IPS-20b (cell line): Measurements from ENCODE around the gene PSMC2.
A peak's percentile ranks its signal among the peaks of the same experiment; 100 is the strongest.

Experiments
- H3K27ac ChIP-seq: one replicate; pipeline ENCODE4 v1.5.1; 2013; ENCODE audit warnings: low read length
- H3K27me3 ChIP-seq: 2 replicates; pipeline ENCODE4 v1.6.1; 2013; ENCODE audit warnings: mild to moderate bottlenecking, low read length, inconsistent platforms; ENCODE audit not compliant: insufficient read depth
- H3K36me3 ChIP-seq: 2 replicates; pipeline ENCODE4 v1.6.1; 2013; ENCODE audit warnings: low read depth, mild to moderate bottlenecking, inconsistent platforms, low read length, moderate library complexity; ENCODE audit not compliant: insufficient read depth
- H3K4me1 ChIP-seq: 2 replicates; pipeline ENCODE4 v1.6.1; 2013; ENCODE audit warnings: mild to moderate bottlenecking, control low read depth, inconsistent platforms, low read length, moderate library complexity; ENCODE audit not compliant: insufficient read depth
- H3K4me3 ChIP-seq: 2 replicates; pipeline ENCODE4 v1.5.1; 2013; ENCODE audit warnings: mild to moderate bottlenecking, low read length, inconsistent platforms
- H3K9ac ChIP-seq: 2 replicates; pipeline ENCODE4 v1.6.1; 2013; ENCODE audit warnings: low read depth, mild to moderate bottlenecking, inconsistent platforms, low read length, moderate library complexity
- H3K9me3 ChIP-seq: 2 replicates; pipeline ENCODE4 v1.6.1; 2013; ENCODE audit warnings: mild to moderate bottlenecking, low read depth, low read length, inconsistent platforms; ENCODE audit not compliant: insufficient read depth

PSMC2 gene

DNA sequence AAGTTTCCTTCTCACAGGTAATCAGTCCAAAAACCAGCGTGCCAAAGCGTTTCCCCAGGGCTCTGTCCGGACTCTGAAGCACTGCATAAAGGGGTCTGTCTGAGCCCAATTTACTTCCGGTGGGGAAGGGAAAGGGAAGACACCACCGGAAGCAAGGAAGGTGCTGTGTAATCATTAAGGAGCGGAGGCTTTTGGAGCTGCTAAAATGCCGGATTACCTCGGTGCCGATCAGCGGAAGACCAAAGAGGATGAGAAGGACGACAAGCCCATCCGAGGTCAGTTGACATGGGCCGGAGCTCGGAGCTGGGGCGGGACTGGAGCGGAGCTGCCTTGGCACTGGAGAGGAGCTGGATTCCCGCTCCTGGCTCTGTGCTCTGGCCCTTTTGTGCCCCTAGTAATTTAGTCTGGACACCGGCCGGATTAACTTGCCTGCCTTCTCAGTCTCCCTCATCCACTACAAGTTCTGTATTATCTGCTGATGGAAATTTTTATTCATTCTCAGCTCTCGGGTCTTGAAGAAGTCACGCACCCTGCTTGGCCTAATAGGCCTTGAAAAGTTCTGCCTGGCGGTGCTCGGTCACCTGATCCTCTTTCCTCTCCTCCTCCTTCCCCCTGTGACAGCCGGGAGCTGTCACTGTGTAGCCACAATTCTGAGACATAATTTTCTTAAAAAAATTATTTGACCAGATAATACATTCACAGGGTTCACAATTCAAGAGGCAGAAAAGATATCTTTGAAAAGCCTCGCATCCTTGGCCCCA is at the start of gene PSMC2:
Gene PSMC2 (plus strand): TSS at position 137 of the 761 bp plus-strand sequence. CDS start 69 bp downstream, at position 206.
- H3K4me3 ChIP-seq: peak within 1 kb of the TSS; percentile 89
- H3K9me3 ChIP-seq: no peaks in the 10 kb centered on the region
- no peaks in the 10 kb centered on the region for H3K27me3 ChIP-seq
- H3K27ac ChIP-seq: peak within 1 kb of the TSS; percentile 67
- peaks cover 20% of the 10 kb centered on the region for H3K36me3 ChIP-seq
- peak within 1 kb of the TSS; percentile 92 for H3K9ac ChIP-seq
- peaks cover 2% of the 10 kb centered on the region; the same call in 1 of the 2 replicates for H3K4me1 ChIP-seq

DNA sequence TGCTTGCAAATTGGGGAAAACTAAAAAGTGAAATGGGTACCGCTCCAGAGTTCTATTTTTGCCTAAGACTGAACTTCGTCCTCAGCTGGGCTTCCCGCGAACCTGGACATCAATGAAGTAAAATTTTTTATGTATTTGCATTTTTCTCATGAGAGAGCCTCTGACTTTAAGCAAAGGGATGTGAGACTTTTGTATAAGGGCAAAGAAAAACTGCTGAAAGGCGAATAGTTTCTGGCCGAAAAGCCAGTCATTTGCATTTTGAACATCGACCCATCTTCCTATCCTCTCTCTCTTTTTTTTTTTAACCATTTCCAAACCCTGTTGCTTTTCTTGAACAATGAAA is 49.6 kb upstream of the PSMC2 start:
- Histone ChIP-seq H3K27ac (no peak overlapping the region), H3K9me3 (no peaks in the 10 kb centered on the region), H3K36me3 (peaks cover 43% of the 10 kb centered on the region)

DNA sequence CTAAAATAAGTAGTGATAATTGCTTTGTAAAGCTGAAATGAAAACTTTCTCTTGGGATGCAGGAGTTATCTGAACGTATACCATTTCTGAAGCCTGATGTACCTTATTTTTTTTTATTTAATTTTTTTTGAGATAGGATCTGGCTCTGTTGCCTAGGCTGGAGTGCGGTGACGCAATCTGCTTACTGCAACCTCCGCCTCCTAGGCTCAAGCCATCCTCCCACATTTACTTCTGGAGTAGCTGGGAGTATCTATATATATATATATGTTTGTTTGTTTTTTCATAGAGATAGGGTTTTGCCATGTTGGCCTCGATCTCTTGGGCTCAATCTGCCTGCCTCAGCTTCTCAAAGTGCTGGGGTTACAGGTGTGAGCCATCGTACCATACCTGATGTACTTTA is 47.8 kb upstream of the PSMC2 start:
- no peaks in the 10 kb centered on the region for H3K27me3 ChIP-seq
- H3K4me3 ChIP-seq: no peak overlapping the region
- peaks cover 61% of the 10 kb centered on the region for H3K36me3 ChIP-seq
- no peaks in the 10 kb centered on the region for H3K9me3 ChIP-seq
- no peak overlapping the region for H3K9ac ChIP-seq
- H3K4me1 ChIP-seq: peaks cover 7% of the 10 kb centered on the region; the same call in 1 of the 2 replicates
- H3K27ac ChIP-seq: no peak overlapping the region

More for the DNA sequence above, 49.6 kb upstream of the PSMC2 start:
- Histone ChIP-seq H3K9ac (peak overlapping the region; percentile 87), H3K4me1 (peaks cover 7% of the 10 kb centered on the region; the same call in 1 of the 2 replicates), H3K4me3 (peak overlapping the region; percentile 95), H3K27me3 (no peaks in the 10 kb centered on the region; the same call in 1 of the 2 replicates)

DNA sequence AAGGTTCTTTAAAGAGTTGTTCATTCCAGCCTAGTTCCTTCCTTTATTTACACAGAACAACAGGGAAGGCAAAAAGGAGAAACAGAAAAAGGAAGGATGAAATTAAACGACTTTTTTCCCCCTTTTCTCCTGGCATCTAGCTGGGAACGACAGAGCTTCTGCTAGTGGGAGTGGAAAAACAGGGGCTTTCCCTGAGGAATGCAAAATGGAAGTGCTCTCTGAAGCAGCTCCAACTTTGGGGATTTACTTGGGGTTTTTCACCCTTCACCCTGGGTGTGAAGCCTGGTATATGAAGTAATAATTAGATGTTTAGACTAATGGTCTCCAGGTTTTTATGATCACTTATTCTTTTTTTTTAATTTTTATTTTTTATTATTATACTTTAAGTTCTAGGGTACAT is 46.0 kb upstream of the PSMC2 start:
- peaks cover 7% of the 10 kb centered on the region; the same call in 1 of the 2 replicates for H3K4me1 ChIP-seq
- no peaks in the 10 kb centered on the region for H3K27me3 ChIP-seq
- H3K4me3 ChIP-seq: no peak overlapping the region
- H3K9me3 ChIP-seq: no peaks in the 10 kb centered on the region
- H3K9ac ChIP-seq: no peak overlapping the region
- peaks cover 79% of the 10 kb centered on the region for H3K36me3 ChIP-seq
- H3K27ac ChIP-seq: no peak overlapping the region

DNA sequence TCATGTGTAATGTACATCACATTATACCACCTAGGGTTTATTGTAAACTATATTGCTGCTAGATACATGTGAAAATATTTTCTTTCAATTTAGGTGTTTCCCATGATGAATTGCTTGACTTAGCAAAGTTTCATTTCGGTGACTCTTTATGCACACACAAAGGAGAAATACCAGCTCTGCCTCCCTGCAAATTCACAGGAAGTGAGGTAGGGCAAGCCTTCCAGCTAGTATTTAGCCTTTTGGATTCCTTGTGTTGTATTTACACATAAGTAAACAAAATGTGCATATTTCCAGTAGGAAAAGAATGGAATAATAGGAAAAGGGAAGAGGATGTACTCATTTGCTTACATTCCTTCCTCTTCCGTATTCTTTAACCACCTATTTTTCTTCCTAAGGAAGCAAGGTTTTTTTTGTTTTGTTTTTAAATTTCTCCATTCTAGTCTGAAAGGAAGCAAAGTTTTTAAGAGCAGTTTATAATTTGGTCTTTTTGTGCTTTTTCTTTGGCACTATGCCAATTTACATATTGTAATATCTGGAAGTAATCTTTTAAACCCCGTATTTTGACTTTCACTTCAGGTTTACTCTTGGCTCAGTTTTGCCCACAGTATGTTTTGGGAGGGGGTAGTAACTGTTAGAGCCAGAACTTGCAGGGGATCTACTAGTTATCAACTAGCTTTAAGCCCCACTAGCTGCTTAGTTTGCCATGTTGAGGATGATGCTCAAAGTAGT is 39.8 kb upstream of the PSMC2 start:
- no peak overlapping the region for H3K9ac ChIP-seq
- H3K4me1 ChIP-seq: no peaks in the 10 kb centered on the region
- no peak overlapping the region for H3K4me3 ChIP-seq
- peaks cover 100% of the 10 kb centered on the region for H3K36me3 ChIP-seq
- no peaks in the 10 kb centered on the region for H3K9me3 ChIP-seq
- H3K27ac ChIP-seq: no peak overlapping the region
- no peaks in the 10 kb centered on the region for H3K27me3 ChIP-seq

DNA sequence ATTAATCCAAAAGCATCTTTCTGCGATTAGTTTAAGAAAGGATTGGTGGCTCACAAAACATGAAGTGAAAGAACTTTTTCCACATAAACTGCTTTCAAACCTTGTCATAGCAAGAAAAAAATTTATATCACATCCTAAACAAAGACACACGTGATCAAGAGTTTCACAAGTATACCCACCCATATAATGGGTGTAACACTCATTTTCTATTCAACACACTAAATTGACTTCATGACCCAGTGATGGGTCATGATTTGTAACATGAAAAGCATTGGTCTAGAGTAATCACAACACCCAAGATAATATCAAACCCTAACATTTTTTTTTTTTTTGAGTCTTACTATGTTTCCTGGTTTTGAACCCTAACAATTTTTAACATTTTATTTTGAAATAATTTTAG is 32.6 kb upstream of the PSMC2 start:
- H3K9me3 ChIP-seq: no peaks in the 10 kb centered on the region
- H3K36me3 ChIP-seq: peaks cover 100% of the 10 kb centered on the region
- H3K4me1 ChIP-seq: no peaks in the 10 kb centered on the region
- no peak overlapping the region for H3K27ac ChIP-seq
- H3K27me3 ChIP-seq: no peaks in the 10 kb centered on the region
- H3K4me3 ChIP-seq: no peak overlapping the region
- no peak overlapping the region for H3K9ac ChIP-seq

DNA sequence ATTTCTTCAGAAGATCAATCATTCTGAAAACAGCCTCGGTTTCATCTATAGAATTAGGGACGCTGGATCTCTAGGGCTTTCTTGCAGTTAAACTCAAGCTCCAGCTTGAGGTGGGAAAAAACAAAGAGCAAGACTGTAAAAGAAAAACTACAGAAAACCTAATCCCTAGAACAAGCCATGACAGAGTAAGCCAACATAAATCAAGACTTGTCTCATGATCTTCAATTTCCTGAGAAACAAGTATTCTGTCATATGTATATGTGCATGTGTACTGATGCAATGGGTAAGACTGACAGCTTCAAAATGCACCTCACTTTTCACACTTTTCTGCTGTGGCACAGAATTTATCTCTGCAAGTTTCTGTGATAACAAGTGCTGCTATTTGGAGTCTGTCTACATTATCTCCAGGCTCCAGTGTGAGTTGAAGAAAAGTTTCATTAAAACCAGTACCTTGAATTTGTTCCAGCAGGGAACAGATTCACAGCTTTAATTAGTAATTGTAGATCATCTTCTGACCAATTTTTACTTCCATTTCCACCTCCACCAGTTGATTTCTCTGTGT is 31.0 kb upstream of the PSMC2 start:
- Histone ChIP-seq H3K4me3 (no peak overlapping the region), H3K4me1 (no peaks in the 10 kb centered on the region), H3K36me3 (peaks cover 96% of the 10 kb centered on the region), H3K9ac (no peak overlapping the region), H3K27me3 (no peaks in the 10 kb centered on the region), H3K9me3 (no peaks in the 10 kb centered on the region), H3K27ac (no peak overlapping the region)

DNA sequence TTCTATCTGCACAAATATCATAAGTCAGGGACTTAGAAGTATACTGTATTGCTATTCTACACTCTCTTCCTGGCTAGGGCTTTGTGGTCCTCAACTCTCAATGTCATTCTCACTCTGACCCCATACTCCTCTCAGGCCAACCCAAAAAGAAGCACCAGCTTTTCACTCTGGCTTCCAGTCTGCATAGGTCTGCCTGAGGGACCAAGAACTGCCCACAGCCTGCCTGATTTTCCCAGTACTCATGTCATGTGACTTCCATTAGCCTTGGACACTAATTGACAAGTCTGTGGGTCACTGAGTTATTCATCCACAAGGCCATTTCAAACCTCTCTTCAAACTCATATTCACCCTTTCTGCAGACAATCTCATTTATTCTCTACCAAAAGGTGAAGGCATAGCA is 30.4 kb upstream of the PSMC2 start:
- Histone ChIP-seq H3K27me3 (no peaks in the 10 kb centered on the region), H3K9ac (no peak overlapping the region), H3K27ac (no peak overlapping the region), H3K4me1 (no peaks in the 10 kb centered on the region), H3K36me3 (peaks cover 96% of the 10 kb centered on the region), H3K9me3 (no peaks in the 10 kb centered on the region), H3K4me3 (no peak overlapping the region)

DNA sequence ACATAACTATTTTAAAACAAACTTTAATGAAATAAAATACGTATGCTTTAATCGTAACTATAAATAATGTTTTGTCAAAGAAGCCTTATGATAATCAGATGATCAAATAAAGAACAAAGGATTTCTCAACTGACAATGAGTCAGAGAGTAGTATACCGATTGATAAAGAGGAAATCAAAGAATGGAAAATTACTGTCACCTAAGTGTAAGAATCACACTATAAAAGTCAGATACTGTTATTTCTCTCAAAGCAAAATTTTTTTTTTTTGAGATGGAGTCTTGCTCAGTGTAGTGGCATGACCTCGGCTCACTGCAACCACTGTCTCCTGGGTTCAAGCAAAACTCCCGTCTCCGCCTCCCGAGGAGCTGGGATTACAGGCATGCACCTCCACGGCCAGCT is 21.7 kb upstream of the PSMC2 start:
- Histone ChIP-seq H3K36me3 (peaks cover 65% of the 10 kb centered on the region), H3K27ac (no peak overlapping the region), H3K9ac (no peak overlapping the region), H3K9me3 (no peaks in the 10 kb centered on the region), H3K4me3 (no peak overlapping the region), H3K4me1 (peaks cover 9% of the 10 kb centered on the region; the same call in 1 of the 2 replicates), H3K27me3 (no peaks in the 10 kb centered on the region)

DNA sequence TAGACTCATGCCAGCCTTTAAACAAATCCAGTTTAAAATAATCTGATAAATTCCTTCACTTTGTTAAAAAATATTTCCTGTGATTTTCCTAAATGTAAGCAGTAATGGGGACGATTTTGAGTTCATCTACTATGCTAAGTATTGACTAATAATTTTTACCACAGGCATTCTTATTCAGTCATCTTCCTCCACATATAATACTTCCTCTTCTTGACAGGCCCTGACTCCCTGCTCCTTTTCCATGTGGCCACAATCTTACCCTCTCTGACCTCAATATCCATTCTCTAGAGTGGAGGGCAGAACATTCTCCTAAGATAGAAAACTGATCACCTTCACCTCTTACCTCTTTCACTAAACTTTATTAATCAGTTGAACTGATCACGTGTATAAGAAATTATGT is 10.7 kb upstream of the PSMC2 start:
- H3K4me3 ChIP-seq: no peak overlapping the region
- no peaks in the 10 kb centered on the region for H3K9me3 ChIP-seq
- no peaks in the 10 kb centered on the region for H3K27me3 ChIP-seq
- H3K27ac ChIP-seq: no peak overlapping the region
- H3K36me3 ChIP-seq: peaks cover 83% of the 10 kb centered on the region
- H3K4me1 ChIP-seq: no peaks in the 10 kb centered on the region
- no peak overlapping the region for H3K9ac ChIP-seq

DNA sequence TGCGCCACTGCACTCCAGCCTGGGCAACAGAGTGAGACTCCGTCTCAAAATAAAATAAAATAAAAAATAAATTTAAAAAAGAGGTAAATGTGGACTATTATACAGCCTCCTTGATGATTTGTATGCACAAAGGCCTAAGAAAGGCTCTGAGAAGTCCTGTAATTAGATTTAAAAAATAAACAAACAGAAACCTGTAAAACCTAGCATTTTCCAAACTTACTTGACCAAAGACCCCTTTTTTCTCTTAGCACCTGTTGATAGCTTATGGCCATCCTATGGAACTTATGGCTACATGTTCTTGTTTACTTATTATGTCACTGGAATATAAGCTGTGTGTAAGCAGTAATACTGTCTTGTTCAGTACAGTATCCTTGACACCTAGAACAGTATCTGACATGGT is 8.6 kb upstream of the PSMC2 start:
- Histone ChIP-seq H3K27ac (no peak overlapping the region), H3K4me1 (peaks cover 2% of the 10 kb centered on the region; the same call in 1 of the 2 replicates), H3K9ac (no peak overlapping the region), H3K9me3 (no peaks in the 10 kb centered on the region), H3K4me3 (no peak overlapping the region), H3K27me3 (no peaks in the 10 kb centered on the region), H3K36me3 (peaks cover 73% of the 10 kb centered on the region)
